K562 (cell line): Measurements from ENCODE around the gene KRTCAP2. TPM values are rescaled to one million over a fixed set of nuclear protein-coding genes. Genes with fewer than 3 reads are reported as not detected.
A peak's percentile ranks its signal among the peaks of the same experiment; 100 is the strongest.

Source experiments
- ATAC-seq: fragments of 200-7000 bp; cut with Tn5 transposase; 3 replicates; pipeline ENCODE4 v1.9.1; 2020; ENCODE audit warnings: moderate library complexity
- BruUV-seq: library from RNA; stranded (reverse); fragments of 400-500 nt; replicated peaks from 2 replicates; lab custom pipeline; 2021; lab: Mats Ljungman, UMichigan
- CTCF ChIA-PET: fragments of 300-600 bp; formaldehyde crosslinking; extraction: SDS; loops from one replicate; lab custom pipeline; 2021; ENCODE audit warnings: low intra/inter-chr PET ratio; lab: Yijun Ruan, JAX
- POLR2A ChIA-PET: fragments of 300-600, 350-650 bp; sonication (Branson Sonifier 250); formaldehyde crosslinking; extraction: SDS; loops from one replicate; lab custom pipeline; 2021; ENCODE audit warnings: antibody characterized with exemption, inconsistent platforms; lab: Yijun Ruan, JAX
- DNase-seq, 4 experiments: peaks; one replicate each; pipeline versions ENCODE4 v3.0.0 to v3.0.0-alpha.2; 2011 to 2018; ENCODE audit warnings: low spot score in 3 of 4, mixed read lengths in 3 of 4; ENCODE audit errors: extremely low read depth in 1 of 4
- FAIRE-seq: peaks from 2 replicates; lab custom pipeline; 2011; peaks lifted over from hg19 to GRCh38; lab: Jason Lieb, UNC
- H2AFZ ChIP-seq: 2 replicates; pipeline ENCODE4 v1.6.0; 2011; ENCODE audit warnings: low read depth, low read length, control low read depth, inconsistent platforms
- H3K27ac ChIP-seq: fragments of 200-600 bp; 3 replicates; pipeline ENCODE4 v1.8.0; 2011; ENCODE audit warnings: low read depth, mild to moderate bottlenecking, control low read depth, inconsistent platforms, low read length, moderate library complexity, mixed read lengths; ENCODE audit errors: extremely low read depth
- H3K27me3 ChIP-seq, 2 experiments: fragments of 300-600 bp in 1 of 2; 2 replicates in 1 of 2; 3 replicates in 1 of 2; pipeline versions ENCODE4 v1.6.0 to v1.8.0; 2011; ENCODE audit warnings: inconsistent platforms in 2 of 2, low read length in 2 of 2, mild to moderate bottlenecking in 1 of 2, mixed read lengths in 1 of 2, moderate library complexity in 1 of 2; ENCODE audit not compliant: control insufficient read depth in 2 of 2, insufficient read depth in 2 of 2
- H3K36me3 ChIP-seq: fragments of 300-600 bp; 3 replicates; pipeline ENCODE4 v1.8.0; 2011; ENCODE audit warnings: mild to moderate bottlenecking, low read length, inconsistent platforms; ENCODE audit not compliant: control insufficient read depth, insufficient read depth
- H3K4me1 ChIP-seq, 2 experiments: fragments of 200-600 bp in 1 of 2; replicated peaks in 1 of 2; 2 replicates in 1 of 2; 3 replicates in 1 of 2; pipeline versions ENCODE4 v1.5.1 to v1.8.0; 2011; ENCODE audit warnings: inconsistent platforms in 2 of 2, low read length in 2 of 2, mild to moderate bottlenecking in 1 of 2, mixed read lengths in 1 of 2, moderate library complexity in 1 of 2; ENCODE audit not compliant: control insufficient read depth in 2 of 2, insufficient read depth in 2 of 2
- H3K4me2 ChIP-seq: 2 replicates; pipeline ENCODE4 v1.6.1; 2011; ENCODE audit warnings: low read length, control low read depth, inconsistent platforms, mixed read lengths; ENCODE audit not compliant: insufficient read depth
- H3K4me3 ChIP-seq: fragments of 200-600 bp; sonication (generic), shearing (Covaris generic); 2 replicates; pipeline ENCODE4 v1.5.1; 2016; ENCODE audit warnings: control low read depth, inconsistent platforms
- H3K79me2 ChIP-seq: fragments of 200-600 bp; 3 replicates; pipeline ENCODE4 v1.8.0; 2011; ENCODE audit warnings: low read length, inconsistent platforms; ENCODE audit not compliant: control insufficient read depth, insufficient read depth
- H3K9ac ChIP-seq, 2 experiments: 2 replicates each; pipeline versions ENCODE4 v1.6.0 to v1.6.1; 2011; ENCODE audit warnings: low read depth in 2 of 2, low read length in 2 of 2, control low read depth in 1 of 2, inconsistent platforms in 1 of 2, mild to moderate bottlenecking in 1 of 2, mixed read lengths in 1 of 2; ENCODE audit not compliant: insufficient read depth in 1 of 2
- H3K9me1 ChIP-seq: one replicate; pipeline ENCODE4 v1.6.0; 2011; ENCODE audit warnings: inconsistent platforms, mild to moderate bottlenecking, low read length, moderate library complexity; ENCODE audit not compliant: control insufficient read depth, insufficient read depth
- H3K9me3 ChIP-seq: replicated peaks from 2 replicates; pipeline ENCODE4 v1.5.1; 2011; ENCODE audit warnings: low read depth, low read length, inconsistent platforms; ENCODE audit not compliant: control insufficient read depth, insufficient read depth
- H4K20me1 ChIP-seq: replicated peaks from 2 replicates; pipeline ENCODE4 v1.6.1; 2011; ENCODE audit warnings: low read length, inconsistent platforms, mixed read lengths; ENCODE audit not compliant: control insufficient read depth, insufficient read depth
- ARID1B ChIP-seq: fragments of 450-650 bp; IDR thresholded peaks from 2 replicates; pipeline ENCODE4 v1.6.1; 2016; ENCODE audit warnings: antibody characterized with exemption, mild to moderate bottlenecking, inconsistent platforms
- CTBP1 ChIP-seq: fragments of 450-650 bp; IDR thresholded peaks from 2 replicates; pipeline ENCODE4 v1.6.1; 2016; ENCODE audit warnings: borderline replicate concordance
- ETS2 ChIP-seq: IDR thresholded peaks from 2 replicates; pipeline ENCODE4 v1.6.1; 2016; ENCODE audit warnings: borderline replicate concordance, missing genetic modification characterization, mild to moderate bottlenecking, moderate library complexity, missing compliant biosample characterization; ENCODE audit not compliant: poor library complexity, severe bottlenecking
- ETV1 ChIP-seq: fragments of 450-650 bp; conservative IDR thresholded peaks from 2 replicates; pipeline ENCODE4 v1.6.1; 2016; ENCODE audit warnings: missing genetic modification characterization, control low read depth, low read depth, missing compliant biosample characterization
- FOXJ3 ChIP-seq: sonication (generic); formaldehyde crosslinking; IDR thresholded peaks from 2 replicates; pipeline ENCODE4 v1.4.0; 2020; ENCODE audit warnings: mild to moderate bottlenecking, missing genetic modification reagents
- GTF2F1 ChIP-seq: IDR thresholded peaks from 2 replicates; pipeline ENCODE4 v1.6.1; 2011; ENCODE audit warnings: low read depth, low read length, improper control_type of control experiment
- HMG20A ChIP-seq: fragments of 450-650 bp; formaldehyde crosslinking; conservative IDR thresholded peaks from 2 replicates; pipeline ENCODE4 v1.4.0; 2020; ENCODE audit warnings: mild to moderate bottlenecking, mixed read lengths
- MAZ ChIP-seq, 2 experiments: fragments of 450-650 bp in 1 of 2; sonication (generic) in 1 of 2; formaldehyde crosslinking; IDR thresholded peaks in 1 of 2; conservative IDR thresholded peaks in 1 of 2; 2 replicates each; pipeline versions ENCODE4 v1.4.0 to v1.5.0; 2020; ENCODE audit warnings: mild to moderate bottlenecking in 1 of 2, missing genetic modification reagents in 1 of 2
- MBD2 ChIP-seq: sonication (generic); IDR thresholded peaks from 2 replicates; pipeline ENCODE4 v1.6.1; 2016; ENCODE audit warnings: low read depth, borderline replicate concordance
- MXI1 ChIP-seq: IDR thresholded peaks from 2 replicates; pipeline ENCODE4 v1.6.1; 2011; ENCODE audit warnings: low read depth, mild to moderate bottlenecking, improper control_type of control experiment, low read length
- NBN ChIP-seq: fragments of 450-650 bp; IDR thresholded peaks from 2 replicates; pipeline ENCODE4 v1.6.1; 2016; ENCODE audit warnings: low read depth, mild to moderate bottlenecking
- SMARCE1 ChIP-seq: fragments of 450-650 bp; IDR thresholded peaks from 2 replicates; pipeline ENCODE4 v1.7.1; 2016; ENCODE audit warnings: mild to moderate bottlenecking
- TAF7 ChIP-seq: fragments of 450-650 bp; IDR thresholded peaks from 2 replicates; pipeline ENCODE4 v1.6.1; 2016; ENCODE audit warnings: missing genetic modification characterization, missing compliant biosample characterization
- ZNF232 ChIP-seq: sonication (generic); formaldehyde crosslinking; IDR thresholded peaks from 2 replicates; pipeline ENCODE4 v1.8.0; 2022; ENCODE audit warnings: mild to moderate bottlenecking, missing genetic modification reagents
- ZNF431 ChIP-seq: sonication (generic); formaldehyde crosslinking; IDR thresholded peaks from 2 replicates; pipeline ENCODE4 v1.8.0; 2022; ENCODE audit warnings: mild to moderate bottlenecking, missing genetic modification reagents
- WGBS: fragments of 100-300 bp; shearing (Covaris generic); methylation state at CpG from one replicate; pipeline ENCODE4 v1.1.6; 2016; ENCODE audit warnings: low coverage, mixed read lengths; ENCODE audit not compliant: insufficient coverage; ENCODE audit errors: missing lambda C conversion rate; 5-methylcytosine and 5-hydroxymethylcytosine counted together
- in situ Hi-C: fragments of 300-500 bp; cut with MboI; formaldehyde crosslinking; loops from 4 replicates; pipeline ENCODE4 v1.15.0; 2018; ENCODE audit warnings: inconsistent platforms, mixed read lengths
- intact Hi-C: fragments of 100-400 bp; cut with micrococcal nuclease; formaldehyde crosslinking; loops from 2 replicates; pipeline ENCODE4 v1.14.2; 2022
- polyA plus RNA-seq, 8 experiments: library from polyadenylated mRNA; depleted of rRNA in 4 of 8; stranded (reverse) in 5 of 8; unstranded in 3 of 8; fragments of >200 nt; fragmentation: Nextera tagmentation in 2 of 8; fragmentation: Illumina TruSeq in 1 of 8; extraction: Ambion mirVana in 2 of 8; extraction: Trizol in 1 of 8; gene quantifications; 2 replicates each; pipeline versions ENCODE4 v1.2.1 to v1.2.3, GENCODE V29; 2011 to 2014; ENCODE audit warnings: inconsistent platforms in 1 of 8, missing spikeins in 1 of 8
- total RNA-seq, 7 experiments: library from RNA; depleted of rRNA in 6 of 7; stranded (reverse); fragments of >200 nt in 6 of 7; fragmentation: Illumina TruSeq in 2 of 7; extraction: Trizol in 2 of 7; gene quantifications; 2 replicates each; pipeline versions ENCODE4 v1.2.1 to v1.2.3, GENCODE V29; 2011 to 2021; ENCODE audit warnings: low replicate concordance in 1 of 7
- TF ChIP-seq, protein P1 (sequence below): sonication (generic); formaldehyde crosslinking; IDR thresholded peaks from 2 replicates; pipeline ENCODE4 v1.4.0; 2020; ENCODE audit warnings: mild to moderate bottlenecking, missing genetic modification reagents
- TF ChIP-seq, protein P2 (sequence below), 2 experiments: fragments of 450-650 bp; IDR thresholded peaks; 2 replicates each; pipeline ENCODE4 v1.6.1; 2018; ENCODE audit warnings: mild to moderate bottlenecking in 2 of 2, low read depth in 1 of 2; ENCODE audit not compliant: partially characterized antibody in 2 of 2

The KRTCAP2 gene
- total and polyA plus RNA-seq, 9 of the 15 experiments (the other 6 are each of a cell fraction or from before 2014, with no cell fraction given), result 126 to 436 (median 244) TPM

DNA sequence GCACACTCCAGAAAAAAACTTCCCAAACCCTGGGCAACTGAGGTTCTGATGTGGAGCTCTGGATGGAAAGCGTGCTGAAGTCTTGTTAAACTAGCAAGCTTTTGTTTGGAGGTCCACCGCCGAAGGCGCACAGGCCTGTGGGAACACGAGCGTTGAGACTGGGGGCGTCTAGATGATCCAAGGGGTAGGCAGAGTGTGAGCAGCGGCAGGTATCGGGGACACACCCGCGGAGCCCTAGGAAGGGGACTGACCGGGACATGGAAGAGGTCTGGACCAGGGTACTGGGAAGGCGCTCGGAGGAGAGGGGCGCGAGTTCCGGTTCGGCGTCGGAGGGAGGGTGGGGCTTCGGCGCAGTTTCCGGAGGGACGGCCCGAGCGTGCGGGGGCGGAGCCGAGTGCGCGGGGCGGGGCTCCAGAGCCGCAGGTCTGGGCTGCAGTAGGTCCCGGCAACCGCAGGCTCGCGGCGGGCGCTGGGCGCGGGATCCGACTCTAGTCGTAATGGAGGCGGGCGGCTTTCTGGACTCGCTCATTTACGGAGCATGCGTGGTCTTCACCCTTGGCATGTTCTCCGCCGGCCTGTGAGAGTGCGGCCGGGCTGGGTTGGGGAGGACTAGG is 37.6 kb downstream of the KRTCAP2 start, which contains the start of gene SLC50A1:
SLC50A1 (plus strand) TSS at position 438 of the 614 bp plus-strand sequence; CDS start at position 498, 60 bp downstream.
- no peak for FAIRE-seq
- intact Hi-C loops, result no loop called here
- POLR2A ChIA-PET, result interaction anchor here (0.5 to 2.2 kb wide), 4 partner anchors 10 to 1570 kb away, joined by 3 to 7 read pairs (median 4); partner anchors contain the start of gene CRABP2
- TF ChIP-seq, protein P1, sequence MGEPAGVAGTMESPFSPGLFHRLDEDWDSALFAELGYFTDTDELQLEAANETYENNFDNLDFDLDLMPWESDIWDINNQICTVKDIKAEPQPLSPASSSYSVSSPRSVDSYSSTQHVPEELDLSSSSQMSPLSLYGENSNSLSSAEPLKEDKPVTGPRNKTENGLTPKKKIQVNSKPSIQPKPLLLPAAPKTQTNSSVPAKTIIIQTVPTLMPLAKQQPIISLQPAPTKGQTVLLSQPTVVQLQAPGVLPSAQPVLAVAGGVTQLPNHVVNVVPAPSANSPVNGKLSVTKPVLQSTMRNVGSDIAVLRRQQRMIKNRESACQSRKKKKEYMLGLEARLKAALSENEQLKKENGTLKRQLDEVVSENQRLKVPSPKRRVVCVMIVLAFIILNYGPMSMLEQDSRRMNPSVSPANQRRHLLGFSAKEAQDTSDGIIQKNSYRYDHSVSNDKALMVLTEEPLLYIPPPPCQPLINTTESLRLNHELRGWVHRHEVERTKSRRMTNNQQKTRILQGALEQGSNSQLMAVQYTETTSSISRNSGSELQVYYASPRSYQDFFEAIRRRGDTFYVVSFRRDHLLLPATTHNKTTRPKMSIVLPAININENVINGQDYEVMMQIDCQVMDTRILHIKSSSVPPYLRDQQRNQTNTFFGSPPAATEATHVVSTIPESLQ (CRISPR knock-in tag), result peak; percentile 89
- TF ChIP-seq GTF2F1 (peak; percentile 25; the same call in 1 of the 2 replicates), MBD2 (peak; percentile 56), HMG20A (no peak), ARID1B (0 out of 2 replicates have a peak, but pooled peaks have one; percentile 42), TAF7 (tag) (peak; percentile 77), ETS2 (tag) (no peak), MAZ (CRISPR knock-in tag; conservative IDR thresholded peaks at IDR 0.05 in 1 of 2, IDR thresholded peaks at IDR 0.05 in 1 of 2) (peak; percentile 72 to 76), CTBP1 (peak; percentile 38; the same call in 1 of the 2 replicates), NBN (peak; percentile 19; the same call in 1 of the 2 replicates), SMARCE1 (no peak), FOXJ3 (CRISPR knock-in tag) (no peak), ZNF232 (CRISPR knock-in tag) (no peak), ETV1 (tag) (peak; percentile 85), ZNF431 (CRISPR knock-in tag) (peak; percentile 55; the same call in 1 of the 2 replicates), MXI1 (peak; percentile 18; the same call in 1 of the 2 replicates)
- TF ChIP-seq, protein P2, sequence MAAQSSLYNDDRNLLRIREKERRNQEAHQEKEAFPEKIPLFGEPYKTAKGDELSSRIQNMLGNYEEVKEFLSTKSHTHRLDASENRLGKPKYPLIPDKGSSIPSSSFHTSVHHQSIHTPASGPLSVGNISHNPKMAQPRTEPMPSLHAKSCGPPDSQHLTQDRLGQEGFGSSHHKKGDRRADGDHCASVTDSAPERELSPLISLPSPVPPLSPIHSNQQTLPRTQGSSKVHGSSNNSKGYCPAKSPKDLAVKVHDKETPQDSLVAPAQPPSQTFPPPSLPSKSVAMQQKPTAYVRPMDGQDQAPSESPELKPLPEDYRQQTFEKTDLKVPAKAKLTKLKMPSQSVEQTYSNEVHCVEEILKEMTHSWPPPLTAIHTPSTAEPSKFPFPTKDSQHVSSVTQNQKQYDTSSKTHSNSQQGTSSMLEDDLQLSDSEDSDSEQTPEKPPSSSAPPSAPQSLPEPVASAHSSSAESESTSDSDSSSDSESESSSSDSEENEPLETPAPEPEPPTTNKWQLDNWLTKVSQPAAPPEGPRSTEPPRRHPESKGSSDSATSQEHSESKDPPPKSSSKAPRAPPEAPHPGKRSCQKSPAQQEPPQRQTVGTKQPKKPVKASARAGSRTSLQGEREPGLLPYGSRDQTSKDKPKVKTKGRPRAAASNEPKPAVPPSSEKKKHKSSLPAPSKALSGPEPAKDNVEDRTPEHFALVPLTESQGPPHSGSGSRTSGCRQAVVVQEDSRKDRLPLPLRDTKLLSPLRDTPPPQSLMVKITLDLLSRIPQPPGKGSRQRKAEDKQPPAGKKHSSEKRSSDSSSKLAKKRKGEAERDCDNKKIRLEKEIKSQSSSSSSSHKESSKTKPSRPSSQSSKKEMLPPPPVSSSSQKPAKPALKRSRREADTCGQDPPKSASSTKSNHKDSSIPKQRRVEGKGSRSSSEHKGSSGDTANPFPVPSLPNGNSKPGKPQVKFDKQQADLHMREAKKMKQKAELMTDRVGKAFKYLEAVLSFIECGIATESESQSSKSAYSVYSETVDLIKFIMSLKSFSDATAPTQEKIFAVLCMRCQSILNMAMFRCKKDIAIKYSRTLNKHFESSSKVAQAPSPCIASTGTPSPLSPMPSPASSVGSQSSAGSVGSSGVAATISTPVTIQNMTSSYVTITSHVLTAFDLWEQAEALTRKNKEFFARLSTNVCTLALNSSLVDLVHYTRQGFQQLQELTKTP (IDR thresholded peaks at IDR 0.05; ENCODE audit: low read depth in 1 of 2, partially characterized antibody in 2 of 2), result peak in 1 of 2 experiments; percentile 56

More for the DNA sequence above, 37.6 kb downstream of the KRTCAP2 start, which contains the start of gene SLC50A1:
- H3K4me2 ChIP-seq, result peak within 1 kb of the TSS; percentile 84
- no peaks in the 10 kb centered on the region for H4K20me1 ChIP-seq
- H3K9me3 ChIP-seq, result no peaks in the 10 kb centered on the region
- no peaks in the 10 kb centered on the region for H3K27me3 ChIP-seq
- H3K9ac ChIP-seq, result peak within 1 kb of the TSS; percentile 91 to 96
- peak within 1 kb of the TSS; percentile 92 for H3K27ac ChIP-seq
- ATAC-seq, result peak; percentile 86
- WGBS, result 1% methylated on average over 31 of the region's 52 CpGs
- H3K79me2 ChIP-seq, result peaks cover 51% of the 10 kb centered on the region
- peak; percentile 93 to 95 (median 94) for DNase-seq
- in situ Hi-C loops, result no loop called here
- H3K4me3 ChIP-seq, result peak within 1 kb of the TSS; percentile 82
- peaks cover 45 to 65% of the 10 kb centered on the region in 2 experiments for H3K4me1 ChIP-seq
- BruUV-seq, result no TSS peak
- H3K36me3 ChIP-seq, result peaks cover 44% of the 10 kb centered on the region
- H3K9me1 ChIP-seq, result no peaks in the 10 kb centered on the region
- H2AFZ ChIP-seq, result peak within 1 kb of the TSS; percentile 91
- CTCF ChIA-PET, result no interaction called here
